GM10248 (cell line): ENCODE results near the gene DDX11.
A peak's percentile ranks its signal among the peaks of the same experiment; 100 is the strongest.
"Not testable (repeated sequence)": the region's sequence is repeated elsewhere in the genome, so short reads cannot be mapped to it uniquely, and the experiment has no call there.

Source experiments
- CTCF ChIA-PET: fragments of 300-600 bp; sonication (Branson Sonifier 250); formaldehyde crosslinking; extraction: SDS; loops from one replicate; lab custom pipeline; 2021; ENCODE audit warnings: antibody characterized with exemption; lab: Yijun Ruan, JAX
- POLR2A ChIA-PET: fragments of 350-650 bp; sonication (Branson Sonifier 250); formaldehyde crosslinking; extraction: SDS; loops from one replicate; lab custom pipeline; 2020; ENCODE audit warnings: antibody characterized with exemption; lab: Yijun Ruan, JAX
- DNase-seq: peaks from one replicate; pipeline ENCODE4 v3.0.0; 2012; ENCODE audit errors: extremely low spot score
- CTCF ChIP-seq: IDR thresholded peaks from 2 replicates; pipeline ENCODE4 v1.5.1; 2012; ENCODE audit warnings: mild to moderate bottlenecking, low read depth; ENCODE audit errors: extremely low read depth, missing control alignments, control extremely low read depth

DDX11 gene

GRCh38 chr12:31041033-31041564, 32.6 kb upstream of the DDX11 start:
- CTCF ChIA-PET, result no interaction called here
- no peak for DNase-seq
- POLR2A ChIA-PET, result no interaction called here
- TF ChIP-seq CTCF, result no peak

DNA sequence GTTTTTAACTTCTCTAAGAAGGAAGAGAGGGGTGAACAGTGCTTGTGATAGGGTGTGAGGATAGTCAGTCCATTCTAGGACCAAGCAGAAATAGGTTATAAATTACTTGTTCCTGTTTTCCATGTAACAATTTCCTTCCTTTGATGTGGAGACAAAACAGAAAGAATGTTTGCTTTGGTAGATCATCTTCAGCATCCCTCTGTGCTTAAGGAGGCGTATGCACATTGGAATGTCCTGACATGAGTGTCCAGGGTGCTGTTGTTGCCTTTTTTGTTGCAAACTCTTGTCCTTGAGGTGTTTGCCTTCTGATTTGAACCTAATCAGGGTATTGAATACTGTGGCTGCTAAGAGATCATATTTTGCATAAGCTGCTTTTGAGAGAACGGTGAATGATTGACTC, 23.5 kb upstream of the DDX11 start:
- POLR2A ChIA-PET, DNase-seq: not testable (repeated sequence)

DNA sequence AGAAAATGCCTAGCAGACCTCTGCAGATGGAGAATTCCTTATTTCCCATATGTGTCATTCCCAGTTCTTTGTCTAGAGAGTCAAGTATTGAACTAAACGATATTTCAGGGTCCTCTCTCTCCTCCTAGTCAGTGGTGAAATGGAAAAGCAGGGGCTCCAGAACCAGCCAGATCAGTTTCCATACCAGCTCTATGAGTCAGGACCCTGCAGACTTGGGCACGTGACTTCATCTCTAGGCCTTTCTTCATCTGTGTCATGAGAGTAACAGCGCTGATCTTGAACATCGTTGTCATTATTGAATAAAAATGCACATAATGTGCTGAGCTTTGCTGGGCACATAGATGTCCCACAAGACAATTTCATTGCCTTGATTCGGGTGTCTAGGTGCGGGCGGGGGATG, 23.1 kb upstream of the DDX11 start:
- DNase-seq, CTCF ChIA-PET, POLR2A ChIA-PET: not testable (repeated sequence)

More for the DNA sequence above, 23.5 kb upstream of the DDX11 start:
- CTCF ChIA-PET, result not testable (repeated sequence)

GRCh38 chr12:31051692-31052091, 22.0 kb upstream of the DDX11 start:
- POLR2A ChIA-PET, CTCF ChIA-PET, DNase-seq: not testable (repeated sequence)

GRCh38 chr12:31052121-31052520, 21.5 kb upstream of the DDX11 start:
- DNase-seq, POLR2A ChIA-PET: not testable (repeated sequence)
- CTCF ChIA-PET, result interaction anchor here (1.6 kb wide), 1 partner anchor 12 kb away, joined by 6 read pairs; no protein-coding TSS in a partner anchor

GRCh38 chr12:31052666-31053439, 20.8 kb upstream of the DDX11 start:
- DNase-seq, POLR2A ChIA-PET: not testable (repeated sequence)
- CTCF ChIA-PET, result interaction anchor here (1.2 to 1.6 kb wide), 2 partner anchors 13 to 18 kb away, joined by 3 to 6 read pairs; no protein-coding TSS in a partner anchor

GRCh38 chr12:31053944-31054343, 19.7 kb upstream of the DDX11 start:
- peak; percentile 9 for TF ChIP-seq CTCF
- POLR2A ChIA-PET, result not testable (repeated sequence)

DNA sequence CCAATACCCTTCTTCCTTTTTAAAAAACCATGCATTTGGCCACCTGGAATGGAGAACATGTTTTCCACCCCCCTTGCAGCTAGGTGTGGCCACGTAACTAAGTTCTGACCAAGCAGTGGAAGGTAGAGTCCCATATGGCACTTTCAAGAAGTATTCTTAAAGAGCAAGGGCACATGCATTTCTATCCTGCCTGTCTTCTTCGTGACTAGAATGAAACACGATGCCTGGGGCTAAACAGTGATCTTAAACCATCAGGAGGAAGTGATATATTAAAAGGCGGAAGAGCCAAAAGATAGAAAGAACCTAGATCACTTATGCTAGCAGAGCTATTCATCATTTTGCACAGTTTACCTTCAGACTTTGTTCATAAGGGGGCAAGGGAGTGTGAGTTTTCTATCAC, 16.0 kb upstream of the DDX11 start:
- no peak for DNase-seq
- ChIA-PET CTCF (no interaction called here), POLR2A (no interaction called here)
- no peak for TF ChIP-seq CTCF

More at GRCh38 chr12:31053944-31054343, 19.7 kb upstream of the DDX11 start:
- not testable (repeated sequence) for DNase-seq
- CTCF ChIA-PET, result interaction anchor here (1.2 to 1.6 kb wide), 2 partner anchors 14 to 19 kb away, joined by 3 to 6 read pairs; no protein-coding TSS in a partner anchor

- CTCF ChIA-PET, POLR2A ChIA-PET, DNase-seq: not testable (repeated sequence)
These were observed 7.5 kb upstream of the DDX11 start for GRCh38 chr12:31066196-31066595.

- DNase-seq, POLR2A ChIA-PET, CTCF ChIA-PET: not testable (repeated sequence)
These were observed 6.0 kb upstream of the DDX11 start for GRCh38 chr12:31067656-31068055.

- CTCF ChIA-PET, result interaction anchor here (1.2 kb wide), 1 partner anchor 47 kb away, joined by 3 read pairs; no protein-coding TSS in a partner anchor
- DNase-seq, POLR2A ChIA-PET: not testable (repeated sequence)
These were observed 2.5 kb upstream of the DDX11 start for GRCh38 chr12:31070971-31071740.

- DNase-seq, CTCF ChIA-PET, POLR2A ChIA-PET: not testable (repeated sequence)
These were observed 698 bp upstream of the DDX11 start for GRCh38 chr12:31072962-31073361.

DNA sequence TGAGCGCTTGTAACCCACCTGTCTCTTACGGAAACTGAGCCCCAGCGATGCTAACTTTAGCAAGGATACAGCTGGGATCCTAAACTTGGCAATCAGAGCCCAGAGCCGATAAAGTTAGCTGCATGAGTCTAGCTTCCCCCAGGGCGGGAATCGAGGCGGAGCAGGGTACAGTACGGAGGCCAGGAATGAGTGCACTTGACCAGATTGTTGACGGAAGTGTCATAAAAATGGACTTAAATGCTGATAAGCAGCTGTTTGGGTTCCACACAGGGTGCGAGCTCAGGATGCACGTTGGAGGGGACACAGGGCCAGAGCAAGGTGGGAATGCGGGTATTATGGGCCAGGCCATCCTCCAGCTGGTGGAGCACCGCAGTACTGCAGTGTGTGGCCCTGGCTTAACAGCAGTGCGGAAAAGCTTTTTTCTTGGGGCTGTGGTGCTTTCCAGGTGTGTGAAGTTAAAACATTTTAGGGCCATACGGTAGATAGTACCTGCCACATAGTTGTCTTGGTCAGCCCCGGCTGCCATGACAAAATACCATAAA, 744 bp downstream of the DDX11 start:
- POLR2A ChIA-PET, DNase-seq, CTCF ChIA-PET: not testable (repeated sequence)

DNA sequence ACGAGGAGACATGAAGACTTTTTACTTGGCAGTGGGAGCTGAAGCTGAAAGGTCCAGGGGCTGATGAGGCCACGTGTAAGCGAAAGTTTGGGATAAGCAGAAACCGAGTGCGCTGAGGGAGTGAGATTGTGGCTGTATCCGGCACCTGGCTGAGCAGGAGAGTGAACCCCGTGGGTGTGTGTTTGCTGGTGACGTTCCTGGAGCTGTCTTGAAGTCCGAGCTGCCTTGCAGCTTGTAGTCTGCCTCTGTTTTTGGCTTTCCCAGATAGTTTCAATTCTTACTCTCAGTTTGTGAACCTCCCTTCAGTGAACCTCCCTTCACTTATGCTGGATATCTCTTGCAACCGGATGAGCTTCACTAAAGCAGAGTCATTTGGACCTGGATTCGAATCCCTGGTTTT, 2.5 kb downstream of the DDX11 start:
- DNase-seq, POLR2A ChIA-PET: not testable (repeated sequence)
- CTCF ChIA-PET, result interaction anchor here (1.3 kb wide), 1 partner anchor 195 kb away, joined by 3 read pairs; no protein-coding TSS in a partner anchor
